Measurements from ENCODE around the gene ZEB2. TPM values are rescaled to one million over a fixed set of nuclear protein-coding genes. Genes with fewer than 3 reads are reported as not detected.

ZEB2 gene
- total and polyA plus RNA-seq, 2 donors (not counting 3 experiments of a cell fraction or from before 2014, with no cell fraction given), result 17.9 to 49.6 TPM

- Histone ChIP-seq H3K27me3 (ENCODE audit: control insufficient read depth in 2 of 2, insufficient read depth in 2 of 2, low read length in 2 of 2) (no peaks in the 10 kb centered on the region), H3K9ac (replicated peaks; ENCODE audit: extremely low read depth, insufficient read depth, low read length) (peak overlapping the region; percentile 99), H4K20me1 (replicated peaks; ENCODE audit: control insufficient read depth, extremely low read depth, insufficient read depth, low read length) (no peaks in the 10 kb centered on the region), H3K9me1 (replicated peaks; ENCODE audit: control insufficient read depth, extremely low read depth, insufficient read depth, low read length) (no peaks in the 10 kb centered on the region), H3K4me3 (replicated peaks in 1 of 3; ENCODE audit: insufficient read depth in 1 of 3, low read depth in 1 of 3, low read length in 3 of 3) (peak overlapping the region; percentile 89 to 94 (median 90)), H3K36me3 (ENCODE audit: control insufficient read depth in 2 of 2, extremely low read depth in 1 of 2, insufficient read depth in 2 of 2, low read length in 2 of 2) (no peaks in the 10 kb centered on the region), H3K4me2 (ENCODE audit: insufficient read depth, low read length) (peak overlapping the region; percentile 99), H3K4me1 (ENCODE audit: control insufficient read depth, extremely low read depth, insufficient read depth, low read length) (peaks cover 59% of the 10 kb centered on the region), H2AFZ (ENCODE audit: low read depth, low read length) (peak overlapping the region; percentile 95), H3K79me2 (ENCODE audit: control insufficient read depth, insufficient read depth, low read length) (peaks cover 53% of the 10 kb centered on the region), H3K9me3 (replicated peaks; ENCODE audit: control insufficient read depth, insufficient read depth, low read length) (no peaks in the 10 kb centered on the region), H3K27ac (ENCODE audit: insufficient read depth, low read depth, low read length) (peak overlapping the region; percentile 97)
- DNase-seq (ENCODE audit: low read depth, low spot score), result peak; percentile 56
- no peak for TF ChIP-seq MAX (IDR thresholded peaks at IDR 0.05; ENCODE audit: insufficient read depth, insufficient read length)
- TF ChIP-seq GATA2 (IDR thresholded peaks at IDR 0.05; ENCODE audit: insufficient read depth, insufficient read length, low read depth, low read length), result no peak
- TF ChIP-seq EZH2 (IDR thresholded peaks at IDR 0.05; ENCODE audit: borderline replicate concordance, low read depth, low read length, severe bottlenecking), result no peak
- no peak for TF ChIP-seq CTCF (IDR thresholded peaks at IDR 0.05; ENCODE audit: extremely low read depth in 1 of 2, insufficient read depth in 1 of 2, low read depth in 1 of 2, low read length in 2 of 2)
- TF ChIP-seq JUN (IDR thresholded peaks at IDR 0.05; ENCODE audit: borderline replicate concordance, insufficient read depth, insufficient read length, low read depth), result no peak
- no peak for TF ChIP-seq POLR2AphosphoS5 (IDR thresholded peaks at IDR 0.05; ENCODE audit: insufficient read depth, low read depth, low read length)
- TF ChIP-seq POLR2A (IDR thresholded peaks at IDR 0.05; ENCODE audit: low read depth, low read length), result no peak
- TF ChIP-seq FOS (IDR thresholded peaks at IDR 0.05; ENCODE audit: borderline replicate concordance, insufficient read depth, low read length), result no peak
- TF ChIP-seq MYC (IDR thresholded peaks at IDR 0.05; ENCODE audit: low read depth, low read length), result no peak
- dilution Hi-C loops (cut with MboI; ENCODE audit: extremely low pct_ligation_motif_present, low sequenced_read_pairs), result loop anchor here (25.0 kb wide), 1 partner anchor 157 kb away; no protein-coding TSS in a partner anchor
- intact Hi-C loops (cut with micrococcal nuclease), result loop anchor here (1.0 to 10.0 kb wide), 8 partner anchors 77 to 1796 kb away; no protein-coding TSS in a partner anchor
- peak; percentile 24 for FAIRE-seq
- POLR2A ChIA-PET, result no interaction called here
- no TSS peak for BruUV-seq (replicated peaks)
- CTCF ChIA-PET, result interaction anchor here (0.6 to 2.0 kb wide), 7 partner anchors 62 to 1234 kb away, joined by 3 to 9 read pairs (median 3); no protein-coding TSS in a partner anchor
These were observed 947 bp downstream of the ZEB2 start for GRCh38 chr2:144518748-144519596.

Measured in endothelial cell of umbilical vein (primary cell).